Measurements from ENCODE around the gene ARRDC3.
"Not testable (repeated sequence)": the region's sequence is repeated elsewhere in the genome, so short reads cannot be mapped to it uniquely, and the experiment has no call there.

ARRDC3 gene

GRCh38 chr5:91408710-91409109, 25.6 kb upstream of the ARRDC3 start:
- Mint-ChIP-seq H3K4me3 (no peak overlapping the region), H3K4me1 (no peaks in the 10 kb centered on the region), H3K36me3 (ENCODE audit: low read depth) (no peaks in the 10 kb centered on the region), H3K9me3 (no peaks in the 10 kb centered on the region), H3K27ac (no peak overlapping the region), H3K27me3 (ENCODE audit: low read depth, poor library complexity) (peaks cover 3% of the 10 kb centered on the region)
- DNase-seq = no peak
- TF ChIP-seq CTCF (IDR thresholded peaks at IDR 0.05) = no peak

GRCh38 chr5:91407204-91407603, 24.1 kb upstream of the ARRDC3 start:
- Mint-ChIP-seq H3K36me3 (ENCODE audit: low read depth) (no peaks in the 10 kb centered on the region), H3K27ac (no peak overlapping the region), H3K4me1 (no peaks in the 10 kb centered on the region), H3K9me3 (no peaks in the 10 kb centered on the region), H3K4me3 (no peak overlapping the region), H3K27me3 (ENCODE audit: low read depth, poor library complexity) (no peaks in the 10 kb centered on the region)
- no peak for DNase-seq
- TF ChIP-seq CTCF (IDR thresholded peaks at IDR 0.05) = no peak

GRCh38 chr5:91403438-91403837, 20.3 kb upstream of the ARRDC3 start:
- no peaks in the 10 kb centered on the region for H3K27me3 Mint-ChIP-seq (ENCODE audit: low read depth, poor library complexity)
- no peaks in the 10 kb centered on the region for H3K36me3 Mint-ChIP-seq (ENCODE audit: low read depth)
- H3K4me1 Mint-ChIP-seq = no peaks in the 10 kb centered on the region
- H3K9me3 Mint-ChIP-seq = no peaks in the 10 kb centered on the region
- no peak overlapping the region for H3K27ac Mint-ChIP-seq
- DNase-seq = no peak
- H3K4me3 Mint-ChIP-seq = no peak overlapping the region
- TF ChIP-seq CTCF (IDR thresholded peaks at IDR 0.05) = no peak

GRCh38 chr5:91401175-91401574, 18.1 kb upstream of the ARRDC3 start:
- DNase-seq = no peak
- Mint-ChIP-seq H3K36me3 (ENCODE audit: low read depth) (no peaks in the 10 kb centered on the region), H3K4me1 (no peaks in the 10 kb centered on the region), H3K9me3 (no peaks in the 10 kb centered on the region), H3K27ac (no peak overlapping the region), H3K27me3 (ENCODE audit: low read depth, poor library complexity) (no peaks in the 10 kb centered on the region), H3K4me3 (no peak overlapping the region)
- TF ChIP-seq CTCF (IDR thresholded peaks at IDR 0.05) = no peak

GRCh38 chr5:91397791-91398190, 14.7 kb upstream of the ARRDC3 start:
- no peak for TF ChIP-seq CTCF (IDR thresholded peaks at IDR 0.05)
- H3K4me1 Mint-ChIP-seq = no peaks in the 10 kb centered on the region
- no peak overlapping the region for H3K4me3 Mint-ChIP-seq
- H3K9me3 Mint-ChIP-seq = no peaks in the 10 kb centered on the region
- no peak overlapping the region for H3K27ac Mint-ChIP-seq
- no peak for DNase-seq
- no peaks in the 10 kb centered on the region for H3K27me3 Mint-ChIP-seq (ENCODE audit: low read depth, poor library complexity)
- no peaks in the 10 kb centered on the region for H3K36me3 Mint-ChIP-seq (ENCODE audit: low read depth)

- no peak for DNase-seq
- Mint-ChIP-seq H3K36me3 (ENCODE audit: low read depth) (no peaks in the 10 kb centered on the region), H3K27me3 (ENCODE audit: low read depth, poor library complexity) (no peaks in the 10 kb centered on the region), H3K27ac (no peak overlapping the region), H3K4me3 (no peak overlapping the region), H3K4me1 (no peaks in the 10 kb centered on the region), H3K9me3 (no peaks in the 10 kb centered on the region)
- TF ChIP-seq CTCF (IDR thresholded peaks at IDR 0.05) = no peak
Measured at GRCh38 chr5:91390268-91390667, 7.2 kb upstream of the ARRDC3 start.

GRCh38 chr5:91389555-91389954, 6.4 kb upstream of the ARRDC3 start:
- H3K27me3 Mint-ChIP-seq (ENCODE audit: low read depth, poor library complexity); H3K4me1 Mint-ChIP-seq; H3K4me3 Mint-ChIP-seq; H3K9me3 Mint-ChIP-seq; DNase-seq; H3K36me3 Mint-ChIP-seq (ENCODE audit: low read depth); H3K27ac Mint-ChIP-seq: not testable (repeated sequence)

Measured in nephron progenitor cell (in vitro differentiated cells).